ENCODE results near the gene ATF6B.
"Not testable (repeated sequence)": the region's sequence is repeated elsewhere in the genome, so short reads cannot be mapped to it uniquely, and the experiment has no call there.

The ATF6B gene

GRCh38 chr6:32079566-32080290 lies 48.3 kb downstream of the ATF6B start:
- no peak for DNase-seq

GRCh38 chr6:32076321-32076809 lies 51.7 kb downstream of the ATF6B start:
- no peak for DNase-seq

GRCh38 chr6:32075781-32076180 lies 52.3 kb downstream of the ATF6B start:
- DNase-seq, result no peak

GRCh38 chr6:32074996-32075532 lies 53.0 kb downstream of the ATF6B start:
- DNase-seq, result no peak

- no peak for DNase-seq
Measured at GRCh38 chr6:32073613-32074012, 54.4 kb downstream of the ATF6B start.

GRCh38 chr6:32073101-32073500 lies 54.9 kb downstream of the ATF6B start:
- no peak for DNase-seq

GRCh38 chr6:32070814-32071543 lies 57.1 kb downstream of the ATF6B start:
- DNase-seq, result no peak

- no peak for DNase-seq
Measured at GRCh38 chr6:32069878-32070515, 58.0 kb downstream of the ATF6B start.

GRCh38 chr6:32069460-32069859 lies 58.6 kb downstream of the ATF6B start:
- no peak for DNase-seq

GRCh38 chr6:32068867-32069266 lies 59.2 kb downstream of the ATF6B start:
- no peak for DNase-seq

- not testable (repeated sequence) for DNase-seq
Measured at GRCh38 chr6:32068315-32068714, 59.7 kb downstream of the ATF6B start.

- not testable (repeated sequence) for DNase-seq
Measured at GRCh38 chr6:32067521-32067920, 60.5 kb downstream of the ATF6B start.

Measured in cerebellar nuclear complex (tissue), 1 donor.